Measurements from ENCODE around the gene RAB42. TPM values are rescaled to one million over a fixed set of nuclear protein-coding genes. Genes with fewer than 3 reads are reported as not detected.
A peak's percentile ranks its signal among the peaks of the same experiment; 100 is the strongest.

Gene RAB42, protein sequence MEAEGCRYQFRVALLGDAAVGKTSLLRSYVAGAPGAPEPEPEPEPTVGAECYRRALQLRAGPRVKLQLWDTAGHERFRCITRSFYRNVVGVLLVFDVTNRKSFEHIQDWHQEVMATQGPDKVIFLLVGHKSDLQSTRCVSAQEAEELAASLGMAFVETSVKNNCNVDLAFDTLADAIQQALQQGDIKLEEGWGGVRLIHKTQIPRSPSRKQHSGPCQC
- total RNA-seq, result 14.5 and 18.3 TPM in 2 replicates

- peak within 1 kb of the TSS; percentile 67 for H3K4me3 ChIP-seq (ENCODE audit: low read depth, low read length)
- no peak for TF ChIP-seq CTCF (conservative IDR thresholded peaks at IDR 0.05; ENCODE audit: low read depth, low read length)
- DNase-seq (ENCODE audit: low read depth), result no peak
Observed at GRCh38 chr1:28591708-28592320, at the start of gene RAB42. Gene RAB42, plus strand, starts transcription at chr1:28592265. Its CDS starts 247 bp downstream, at chr1:28592512.

DNA sequence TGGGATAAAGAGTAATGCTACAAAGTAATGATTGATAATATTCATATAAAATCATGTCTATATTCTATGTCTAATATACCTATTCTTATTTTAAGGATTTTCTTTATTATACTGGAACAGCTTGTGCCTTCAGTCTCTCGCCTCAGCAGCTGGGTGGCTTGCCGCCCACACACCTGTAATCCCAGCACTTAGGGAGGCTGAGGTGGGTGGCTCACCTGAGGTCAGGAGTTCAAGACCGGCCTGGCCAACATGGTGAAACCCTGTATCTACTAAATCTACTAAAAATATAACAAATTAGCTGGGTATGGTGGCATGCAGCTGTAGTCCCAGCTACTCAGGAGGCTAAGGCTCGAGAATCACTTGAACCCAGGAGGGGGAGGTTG is 46.8 kb upstream of the RAB42 start:
- DNase-seq (ENCODE audit: low read depth), result no peak
- H3K4me3 ChIP-seq (ENCODE audit: low read depth, low read length), result no peak overlapping the region
- TF ChIP-seq CTCF (conservative IDR thresholded peaks at IDR 0.05; ENCODE audit: low read depth, low read length), result no peak

GRCh38 chr1:28548318-28548717 is 43.7 kb upstream of the RAB42 start:
- TF ChIP-seq CTCF (conservative IDR thresholded peaks at IDR 0.05; ENCODE audit: low read depth, low read length), result no peak
- no peak for DNase-seq (ENCODE audit: low read depth)

GRCh38 chr1:28551381-28551780 is 40.7 kb upstream of the RAB42 start:
- DNase-seq (ENCODE audit: low read depth), result no peak
- H3K4me3 ChIP-seq (ENCODE audit: low read depth, low read length), result no peak overlapping the region
- TF ChIP-seq CTCF (conservative IDR thresholded peaks at IDR 0.05; ENCODE audit: low read depth, low read length), result no peak

More at GRCh38 chr1:28548318-28548717, 43.7 kb upstream of the RAB42 start:
- no peak overlapping the region for H3K4me3 ChIP-seq (ENCODE audit: low read depth, low read length)

- peak; percentile 64 for DNase-seq (ENCODE audit: low read depth)
- H3K4me3 ChIP-seq (ENCODE audit: low read depth, low read length), result peak within 1 kb of the TSS; percentile 100
- TF ChIP-seq CTCF (conservative IDR thresholded peaks at IDR 0.05; ENCODE audit: low read depth, low read length), result no peak
Observed at GRCh38 chr1:28552758-28553663, 39.1 kb upstream of the RAB42 start, which contains the start of gene TRNAU1AP. Gene TRNAU1AP, plus strand, starts transcription at chr1:28553085. Its CDS starts 26 bp downstream, at chr1:28553111.

DNA sequence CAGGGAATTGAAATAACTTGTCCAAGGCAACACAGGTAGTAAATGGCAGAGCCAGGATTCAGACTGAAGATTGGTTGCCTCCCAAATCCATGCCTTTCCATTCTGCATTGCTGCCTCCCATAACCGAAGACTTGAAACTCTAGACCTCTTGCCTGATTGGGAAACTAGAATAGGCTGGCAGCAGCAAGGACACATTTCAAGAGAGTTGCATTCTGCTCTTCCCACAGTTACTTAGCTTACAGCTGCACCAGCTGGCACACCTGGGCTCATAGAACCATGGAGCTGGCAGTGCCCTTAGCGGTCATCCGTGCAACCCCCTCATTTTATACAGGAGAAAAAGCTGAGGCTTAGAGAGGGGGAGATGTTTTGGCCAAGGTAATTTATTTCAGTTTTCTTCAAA is 31.2 kb upstream of the RAB42 start:
- TF ChIP-seq CTCF (conservative IDR thresholded peaks at IDR 0.05; ENCODE audit: low read depth, low read length), result no peak
- DNase-seq (ENCODE audit: low read depth), result no peak
- no peak overlapping the region for H3K4me3 ChIP-seq (ENCODE audit: low read depth, low read length)

Measured in epithelial cell of proximal tubule (primary cell).